HG02884 (cell line): ENCODE measurements around the gene ACE.
A peak's percentile ranks its signal among the peaks of the same experiment; 100 is the strongest.
"Not testable (repeated sequence)": the region's sequence is repeated elsewhere in the genome, so short reads cannot be mapped to it uniquely, and the experiment has no call there.

Experiments
- ATAC-seq: cut with Tn5 transposase; IDR thresholded peaks from one replicate; pipeline ENCODE4 v1.9.1; 2021; ENCODE audit warnings: mild to moderate bottlenecking, moderate library complexity; ENCODE audit not compliant: unreplicated experiment

ACE gene

GRCh38 chr17:63443053-63443452 is 33.8 kb upstream of the ACE start:
- no peak for ATAC-seq

- ATAC-seq = no peak
These were observed 32.4 kb upstream of the ACE start for GRCh38 chr17:63444457-63444856.

GRCh38 chr17:63445065-63445464 is 31.8 kb upstream of the ACE start:
- ATAC-seq = no peak

- peak; percentile 20 for ATAC-seq
These were observed 31.3 kb upstream of the ACE start for GRCh38 chr17:63445571-63445953.

- ATAC-seq = peak; percentile 56
These were observed 30.7 kb upstream of the ACE start, which contains the start of gene CYB561 for GRCh38 chr17:63445954-63446752. CYB561 (minus strand) TSS chr17:63446306; CDS start chr17:63437547, 8,759 bp downstream.

- peak; percentile 29 for ATAC-seq
These were observed 29.9 kb upstream of the ACE start for GRCh38 chr17:63446753-63447470.

- ATAC-seq = no peak
These were observed 29.3 kb upstream of the ACE start for GRCh38 chr17:63447471-63448009.

- ATAC-seq = no peak
These were observed 28.2 kb upstream of the ACE start for GRCh38 chr17:63448655-63449054.

GRCh38 chr17:63450551-63450950 is 26.3 kb upstream of the ACE start:
- no peak for ATAC-seq

GRCh38 chr17:63451150-63451549 is 25.7 kb upstream of the ACE start:
- no peak for ATAC-seq

GRCh38 chr17:63452046-63452961 is 24.6 kb upstream of the ACE start:
- no peak for ATAC-seq

- ATAC-seq = no peak
These were observed 23.8 kb upstream of the ACE start for GRCh38 chr17:63452962-63453551.

GRCh38 chr17:63454357-63454756 is 22.5 kb upstream of the ACE start:
- not testable (repeated sequence) for ATAC-seq

- no peak for ATAC-seq
These were observed 21.9 kb upstream of the ACE start for GRCh38 chr17:63454915-63455314.

GRCh38 chr17:63455417-63455816 is 21.4 kb upstream of the ACE start:
- ATAC-seq = no peak

GRCh38 chr17:63458478-63458877 is 18.4 kb upstream of the ACE start:
- ATAC-seq = no peak

- ATAC-seq = no peak
These were observed 16.8 kb upstream of the ACE start for GRCh38 chr17:63460018-63460417.

GRCh38 chr17:63463771-63464170 is 13.1 kb upstream of the ACE start:
- no peak for ATAC-seq

- ATAC-seq = no peak
These were observed 12.1 kb upstream of the ACE start for GRCh38 chr17:63464691-63465236.

GRCh38 chr17:63468099-63468498 is 8.8 kb upstream of the ACE start:
- not testable (repeated sequence) for ATAC-seq
